Measurements from ENCODE around the gene LILRB5.
"Not testable (repeated sequence)": the region's sequence is repeated elsewhere in the genome, so short reads cannot be mapped to it uniquely, and the experiment has no call there.

Gene LILRB5

DNA sequence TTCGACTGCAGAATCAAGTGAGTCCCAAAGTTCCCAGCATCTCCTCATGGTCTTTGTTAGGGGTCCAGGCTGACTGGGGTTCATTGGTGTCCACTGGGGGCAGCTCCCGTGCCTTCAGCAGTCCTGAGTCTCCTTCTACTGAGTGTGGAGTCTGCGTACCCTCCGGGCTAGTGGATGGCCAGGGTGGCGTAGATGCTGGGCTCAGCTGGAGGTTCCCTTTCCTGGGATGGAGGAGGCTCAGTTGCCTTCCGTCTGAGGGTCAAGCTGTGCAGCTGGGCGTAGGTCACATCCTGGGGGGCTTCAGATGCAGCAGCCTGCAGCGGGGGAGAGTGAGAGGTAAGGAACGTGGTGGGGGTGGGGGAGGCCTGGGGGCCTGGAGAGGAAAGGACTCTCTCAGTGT is 17.4 kb upstream of the LILRB5 start:
- DNase-seq = not testable (repeated sequence)

DNA sequence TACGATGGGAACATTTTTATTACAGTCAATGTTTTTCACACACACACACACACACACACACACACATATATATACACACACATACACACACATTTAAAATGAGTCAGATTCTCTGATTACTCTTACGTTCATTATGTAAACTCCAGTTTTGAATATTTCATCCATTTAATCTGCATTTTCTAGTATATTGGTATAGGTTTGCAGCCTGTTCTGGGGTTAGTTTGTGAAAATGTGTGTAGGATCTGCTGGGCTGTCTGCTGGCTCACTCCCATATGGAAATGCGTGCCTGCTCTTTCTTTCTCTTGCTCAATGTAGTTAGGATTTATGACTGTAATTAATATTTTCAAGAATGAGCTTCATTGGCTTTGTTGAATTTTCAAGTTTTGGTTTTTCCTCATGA is 16.7 kb upstream of the LILRB5 start:
- DNase-seq = no peak

DNA sequence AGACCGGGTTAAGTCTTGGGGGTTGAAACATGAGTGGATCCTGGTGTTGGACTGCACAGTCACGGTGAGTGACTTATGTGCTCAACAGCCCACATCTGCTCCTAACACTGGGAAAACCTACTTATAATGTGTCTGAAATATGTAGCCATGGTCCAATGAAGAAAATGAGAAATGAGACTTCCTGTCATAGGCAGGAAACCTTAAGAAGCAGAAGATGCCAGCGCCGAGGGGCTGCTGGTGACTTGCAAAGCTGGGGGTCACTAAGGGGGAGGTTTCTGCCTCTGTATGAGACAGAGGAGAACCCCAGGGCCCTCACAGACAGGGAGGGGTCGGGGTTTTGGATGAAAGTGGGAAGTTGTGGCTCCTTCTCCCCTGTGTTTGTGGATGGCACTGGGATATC is 15.1 kb upstream of the LILRB5 start:
- not testable (repeated sequence) for DNase-seq

DNA sequence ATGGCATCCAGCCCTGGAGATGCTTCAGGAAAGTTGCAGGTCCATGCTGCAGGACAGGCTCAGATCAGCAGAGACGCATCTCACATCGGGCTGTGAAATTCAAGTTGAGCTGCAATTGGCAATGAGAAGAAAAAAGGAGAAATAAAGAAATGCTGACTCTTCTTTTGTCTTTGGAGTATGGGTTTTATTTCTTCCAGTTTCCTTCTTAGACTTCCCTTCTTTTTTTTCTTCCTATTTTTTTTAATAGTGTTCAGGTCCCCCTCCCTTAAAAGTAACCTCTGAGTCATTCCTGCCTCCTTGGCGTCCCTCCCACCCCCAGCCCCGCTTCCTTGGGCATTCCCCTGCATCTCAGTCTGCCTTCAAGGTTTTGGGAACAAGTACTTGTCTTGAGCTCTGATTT is 14.5 kb upstream of the LILRB5 start:
- not testable (repeated sequence) for DNase-seq

DNA sequence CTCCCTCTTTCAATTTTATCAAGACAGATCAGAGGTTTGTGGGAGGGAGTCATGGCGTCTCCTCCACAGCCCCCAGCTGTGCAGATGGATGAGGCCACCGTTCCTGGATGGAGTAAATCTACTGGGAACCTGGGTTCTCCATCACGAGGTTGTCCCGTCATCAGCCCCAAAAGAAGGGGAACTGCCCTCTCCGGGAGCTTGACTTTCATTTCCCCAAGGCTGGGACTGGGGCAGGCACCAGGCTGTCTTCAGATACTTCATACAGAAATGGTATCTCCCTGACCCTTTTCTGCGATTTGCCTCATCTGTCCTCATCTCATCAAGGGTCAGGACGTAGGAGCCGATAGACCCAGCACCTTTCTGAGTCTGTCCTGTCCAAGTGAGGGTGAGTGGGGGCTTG is 14.0 kb upstream of the LILRB5 start:
- no peak for DNase-seq

DNA sequence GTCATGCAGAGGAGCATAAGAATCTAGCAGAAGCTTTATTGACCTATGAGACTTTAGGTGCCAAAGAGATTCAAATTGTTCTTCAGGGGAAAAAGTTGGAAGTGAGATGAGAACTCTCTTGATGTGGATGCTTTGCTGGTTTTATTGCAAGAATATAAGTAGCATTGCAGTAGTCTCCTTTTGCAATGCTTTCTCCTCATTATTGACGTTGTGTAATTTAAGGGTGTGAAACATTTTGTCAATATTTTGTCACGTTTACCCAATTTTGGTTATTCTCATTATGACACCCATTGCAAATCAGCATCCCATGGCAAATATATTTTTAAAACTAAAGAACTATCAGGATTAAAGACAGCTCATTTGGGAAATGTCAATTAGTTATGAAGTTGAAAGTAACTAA is 11.9 kb upstream of the LILRB5 start:
- DNase-seq = no peak

DNA sequence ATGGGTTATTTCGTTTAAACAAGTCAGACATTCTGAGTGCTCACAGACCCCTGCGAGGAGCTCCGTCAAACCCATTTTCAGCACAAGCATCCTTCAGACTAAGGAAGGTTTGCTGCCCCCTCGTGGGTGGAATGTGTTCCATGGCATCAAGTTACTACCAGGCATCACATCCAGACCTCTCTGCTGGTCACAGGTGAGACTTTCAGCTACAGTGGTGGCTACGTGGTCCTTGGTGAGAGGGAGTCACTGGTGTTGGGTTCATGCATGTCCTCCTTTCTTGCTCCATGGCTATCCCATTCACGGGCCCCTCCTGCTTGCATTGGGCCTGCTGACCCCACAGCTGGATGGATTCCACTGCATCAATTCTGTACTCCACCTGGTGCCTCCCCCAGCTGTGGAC is 9.1 kb upstream of the LILRB5 start:
- peak; percentile 69 to 78 for DNase-seq

DNA sequence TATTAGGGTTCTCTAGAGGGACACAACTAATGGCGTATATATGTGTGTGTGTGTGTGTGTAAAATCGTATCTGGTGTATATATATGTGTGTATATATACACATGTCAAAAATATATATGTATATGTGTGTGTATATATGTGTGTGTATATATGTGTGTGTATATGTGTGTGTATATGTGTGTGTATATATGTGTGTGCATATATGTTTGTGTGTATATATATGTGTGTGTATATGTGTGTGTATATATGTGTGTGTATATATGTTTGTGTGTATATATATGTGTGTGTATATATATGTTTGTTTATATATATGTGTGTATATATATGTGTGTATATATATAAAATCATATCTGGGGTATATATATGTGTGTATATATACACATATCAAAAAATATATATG is 5.4 kb upstream of the LILRB5 start:
- DNase-seq = no peak

DNA sequence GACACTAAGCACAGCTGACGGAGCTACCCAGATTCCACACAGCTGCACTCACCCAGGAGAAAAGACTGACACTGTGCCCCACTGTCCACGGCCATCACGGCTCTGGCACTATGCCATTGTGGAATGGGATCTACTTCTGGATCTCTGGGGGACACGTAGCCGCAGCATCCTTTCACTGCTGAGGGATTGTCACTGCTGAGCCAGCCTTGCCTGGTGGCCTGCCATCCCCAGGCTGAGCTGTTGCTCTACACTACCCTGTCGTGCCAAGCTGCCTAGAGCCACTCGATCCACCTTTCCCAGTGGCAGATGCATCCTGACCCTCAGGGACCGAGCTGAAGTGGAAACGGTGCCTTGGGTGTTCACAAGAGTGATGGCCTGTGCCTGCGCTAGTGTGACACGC is 5.0 kb upstream of the LILRB5 start:
- no peak for DNase-seq

DNA sequence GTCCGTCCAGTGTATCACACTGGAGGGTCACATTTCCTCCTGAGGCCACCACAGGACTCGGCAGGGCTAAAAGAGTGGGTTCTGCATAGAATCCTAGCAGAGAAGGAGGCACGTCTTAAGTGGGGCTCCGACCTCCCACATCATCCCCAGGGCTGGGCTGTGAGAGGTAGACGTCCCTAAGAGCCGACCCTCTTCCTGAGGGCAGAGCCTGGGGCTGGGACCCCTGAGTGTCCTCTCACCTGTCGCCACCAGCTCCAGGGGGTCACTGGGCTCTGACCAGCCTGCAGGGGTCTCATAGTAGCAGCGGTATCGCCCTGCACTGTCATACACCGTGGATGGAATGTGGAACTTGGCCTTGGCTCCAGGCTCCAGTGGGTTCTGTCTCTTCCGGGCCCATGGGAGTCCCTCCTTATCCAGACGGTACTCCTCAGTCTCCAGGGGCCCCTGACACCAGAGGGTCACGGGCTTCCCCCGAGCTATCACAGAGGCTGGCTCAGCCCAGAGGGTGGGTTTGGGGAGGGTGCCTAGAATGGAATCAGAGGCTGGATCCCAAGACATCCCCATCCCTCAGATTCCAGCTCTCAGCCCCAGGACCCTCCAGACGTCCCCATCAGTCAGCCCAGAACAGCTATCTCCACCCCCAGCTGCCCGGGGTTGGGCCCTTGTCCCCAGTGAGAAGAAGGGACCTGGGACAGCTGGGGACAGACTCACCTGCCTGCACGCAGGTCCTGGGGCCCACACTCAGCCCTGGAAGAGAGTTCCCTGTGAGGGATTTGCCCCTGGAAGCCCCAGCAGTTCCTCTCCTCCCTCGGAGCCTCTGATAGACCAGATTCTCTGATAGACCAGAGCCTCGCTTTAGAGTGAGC is 590 bp downstream of the LILRB5 start:
- no peak for DNase-seq

DNA sequence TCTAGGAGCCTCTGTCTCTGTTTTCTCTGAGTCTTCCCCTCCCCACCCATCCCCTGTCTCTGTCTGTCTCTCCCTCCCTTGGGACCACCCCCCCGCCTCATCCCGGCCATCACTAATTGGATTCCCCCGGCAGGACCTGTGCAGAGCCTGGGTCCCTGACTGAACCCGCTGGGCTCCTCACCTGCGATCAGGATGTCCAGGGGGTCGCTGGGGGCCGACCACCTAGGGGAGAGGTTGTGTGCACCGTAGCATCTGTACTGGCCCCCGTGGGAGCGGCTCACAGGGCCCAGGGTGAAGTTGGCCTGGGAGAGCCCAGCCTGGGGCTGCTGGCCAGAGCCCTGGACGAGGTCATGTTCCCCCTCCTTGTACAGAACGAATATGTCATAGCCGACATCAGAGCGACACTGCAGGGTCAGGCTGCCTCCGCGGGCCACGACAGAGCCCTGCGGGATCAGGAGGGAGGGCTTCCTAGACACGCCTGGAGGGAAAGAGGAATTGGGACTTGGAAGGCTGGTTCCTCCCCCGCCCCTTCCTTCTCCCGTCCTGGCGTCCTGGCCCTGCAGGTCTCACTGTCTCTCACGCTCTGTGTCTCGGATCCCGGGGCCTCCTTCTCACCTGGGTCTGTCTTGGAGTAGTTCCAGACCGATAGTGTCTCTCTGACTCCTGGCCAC is 1.8 kb downstream of the LILRB5 start:
- no peak for DNase-seq

DNA sequence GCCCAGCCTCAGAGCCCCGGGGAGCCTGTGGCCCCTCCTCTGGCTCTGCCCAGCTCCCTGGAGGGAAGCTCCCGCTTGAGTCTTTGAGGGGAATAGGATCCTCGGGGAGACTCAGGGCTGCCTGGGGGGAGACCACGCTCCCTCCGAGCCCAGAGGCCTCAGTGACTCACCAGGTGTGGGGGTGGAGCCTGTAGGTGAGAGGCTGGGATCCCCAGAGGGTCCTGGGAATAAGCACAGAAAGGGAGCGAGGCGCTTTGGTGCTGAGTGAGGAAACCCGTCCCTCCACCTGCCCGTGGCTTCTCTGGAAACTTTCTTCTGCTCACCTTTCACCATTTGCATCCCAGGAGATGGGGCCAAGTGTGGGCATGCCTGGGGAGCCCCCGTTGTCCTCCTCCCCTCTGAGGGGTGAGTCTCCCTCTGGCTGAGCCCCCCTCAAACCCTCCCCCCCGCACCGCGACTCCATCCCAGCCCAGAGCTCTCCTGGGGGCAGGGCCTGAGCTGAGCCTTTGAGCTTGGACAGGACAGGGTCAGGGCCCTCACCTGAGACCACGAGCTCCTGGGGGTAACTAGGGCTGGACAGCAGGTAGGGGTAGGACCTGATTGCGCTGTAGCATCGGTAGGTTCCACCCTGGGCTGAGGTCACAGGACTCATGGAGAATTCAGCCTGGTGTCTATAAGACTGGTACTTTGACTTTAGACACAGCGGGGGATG is 2.7 kb downstream of the LILRB5 start:
- DNase-seq = no peak

DNA sequence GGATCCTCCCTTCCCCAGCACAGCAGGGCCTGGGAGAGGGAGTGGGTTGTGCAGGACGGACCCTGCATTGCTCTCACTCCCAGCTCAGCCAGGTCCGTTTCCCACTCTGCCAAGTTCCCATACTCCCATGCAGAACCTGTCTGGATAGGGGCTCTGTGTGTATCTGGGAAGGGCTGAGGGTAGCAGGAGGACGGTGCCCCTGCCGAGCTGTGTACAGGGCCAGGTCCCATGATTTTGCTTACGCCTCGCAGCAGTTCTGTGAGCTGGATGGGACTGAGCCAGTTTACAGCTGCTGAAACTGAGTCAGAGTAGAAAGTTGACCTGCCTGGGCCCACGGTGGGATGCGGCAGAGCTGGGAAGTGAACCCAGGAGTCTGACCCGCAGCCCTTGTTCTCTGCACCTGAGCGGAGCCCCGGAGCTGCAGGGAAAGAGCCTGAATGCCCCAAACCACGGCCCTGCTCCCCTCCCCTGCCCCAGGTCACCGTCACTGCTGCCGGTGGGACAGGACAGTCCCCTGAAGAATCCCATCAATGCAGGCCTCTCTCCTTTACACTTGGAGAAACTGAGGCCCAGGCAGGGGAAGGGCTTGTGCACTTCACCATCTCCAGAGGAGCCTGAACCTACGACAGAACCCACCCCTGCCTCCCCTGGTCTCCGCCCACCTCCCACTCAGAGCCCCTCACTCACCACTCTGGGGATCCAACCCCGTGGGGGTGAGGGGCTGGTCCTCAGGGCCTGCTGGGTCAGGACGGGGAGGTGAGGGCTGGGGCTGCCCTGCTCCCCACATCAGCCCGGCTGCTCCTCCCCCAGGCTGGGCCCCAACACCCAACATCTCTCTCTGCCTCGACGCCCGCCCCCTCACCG is 3.5 kb downstream of the LILRB5 start:
- no peak for DNase-seq

DNA sequence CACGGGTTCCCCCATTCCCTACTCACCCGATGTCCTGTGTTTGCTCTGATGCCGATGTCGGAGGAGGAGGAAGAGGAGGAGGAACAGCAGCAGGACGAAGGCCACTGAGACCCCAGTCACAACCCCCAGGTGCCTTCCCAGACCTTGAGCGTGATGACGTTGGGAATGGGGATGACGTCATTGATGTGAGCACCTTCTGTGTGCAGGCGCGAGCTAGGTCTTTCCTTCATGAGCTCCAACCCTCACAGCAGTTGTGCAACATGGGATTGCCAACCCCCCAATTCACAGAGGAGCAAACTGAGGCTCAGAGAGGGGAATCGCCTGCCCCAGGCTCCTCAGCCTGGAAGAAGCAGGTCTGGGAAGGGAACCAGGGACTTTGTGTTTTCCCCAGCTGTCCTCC is 4.2 kb downstream of the LILRB5 start:
- no peak for DNase-seq

DNA sequence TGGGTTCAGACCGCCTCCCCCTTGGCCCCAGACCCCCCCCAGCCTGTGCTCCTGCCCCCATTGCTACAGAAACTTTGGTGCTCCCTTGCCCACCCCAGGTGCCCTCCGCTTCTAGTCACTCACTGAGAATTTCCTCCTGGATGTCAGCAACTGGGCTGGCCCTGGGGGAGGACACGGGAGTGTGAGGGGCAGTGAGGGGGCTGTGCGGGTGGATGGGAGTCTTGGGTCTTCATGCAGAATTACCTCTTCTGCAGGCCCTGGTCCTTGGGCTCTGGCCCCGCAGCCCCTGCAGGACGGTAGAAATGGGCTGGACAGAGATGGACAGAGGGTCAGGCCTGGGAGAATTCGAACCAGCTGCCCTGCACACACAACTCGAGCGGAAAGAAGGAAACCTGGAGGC is 4.8 kb downstream of the LILRB5 start:
- no peak for DNase-seq

DNA sequence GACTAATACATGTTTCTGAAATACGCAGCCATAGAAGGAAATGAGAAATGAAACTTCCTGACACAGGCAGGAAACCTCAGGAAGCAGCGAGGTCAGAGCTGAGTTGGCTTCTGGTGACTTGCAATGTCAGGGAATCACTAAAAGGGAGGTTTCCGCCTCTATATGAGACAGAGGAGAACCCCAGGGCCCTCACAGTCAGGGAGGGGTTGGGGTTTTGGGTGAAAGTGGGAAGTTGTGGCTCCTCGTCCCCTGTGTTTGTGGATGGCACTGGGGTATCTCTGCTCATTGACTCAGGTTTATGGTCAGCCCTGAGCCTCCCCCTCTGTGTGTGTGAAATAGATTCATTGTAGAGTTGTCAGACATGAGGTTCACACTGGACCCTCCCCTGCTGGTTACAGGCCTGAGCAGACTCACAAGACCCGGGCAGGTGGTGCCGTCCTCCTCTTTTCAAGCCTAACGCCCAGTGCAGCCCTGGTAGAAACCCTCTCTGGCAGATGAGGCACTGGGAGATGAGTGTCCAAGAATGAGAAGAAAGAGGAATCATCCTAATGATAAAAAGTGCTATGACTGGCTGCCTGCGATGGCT is 9.0 kb downstream of the LILRB5 start:
- DNase-seq = peak; percentile 24 to 42

DNA sequence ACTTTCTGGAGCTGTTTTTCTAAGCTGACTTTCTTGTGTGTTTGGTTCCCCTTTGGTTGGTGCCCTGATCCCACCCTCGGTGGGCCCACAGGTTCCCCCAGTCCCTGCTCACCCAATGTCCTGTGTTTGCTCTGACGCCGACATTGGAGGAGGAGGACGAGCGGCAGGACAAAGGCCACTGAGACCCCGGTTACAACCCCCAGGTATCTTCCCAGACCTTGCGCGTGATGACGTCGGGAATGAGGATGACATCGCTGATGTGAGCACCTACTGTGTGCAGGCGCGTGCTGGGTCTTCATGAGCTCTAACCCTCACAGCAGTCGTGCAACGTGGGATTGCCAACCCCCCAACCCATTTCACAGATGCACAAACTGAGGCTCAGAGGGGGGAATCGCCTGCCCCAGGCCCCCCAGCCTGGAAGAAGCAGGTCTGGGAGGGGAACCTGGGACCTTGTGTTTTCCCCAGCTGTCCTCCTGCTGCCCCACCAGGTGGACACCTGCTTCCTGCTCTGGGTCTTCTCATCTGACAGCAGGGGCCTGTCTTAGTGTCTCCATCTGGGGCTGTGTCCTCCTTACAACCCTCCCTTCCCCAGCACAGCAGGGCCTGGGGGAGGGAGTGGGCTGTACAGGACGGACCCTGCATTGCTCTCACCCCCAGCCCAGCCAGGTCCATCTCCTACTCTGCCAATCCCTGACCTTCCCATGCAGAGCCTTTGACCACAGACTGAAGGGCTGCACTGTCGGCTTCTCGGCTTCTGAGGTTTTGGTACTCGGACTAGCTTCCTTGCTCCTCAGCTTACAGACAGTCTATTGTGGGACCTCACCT is 9.8 kb downstream of the LILRB5 start:
- no peak for DNase-seq

DNA sequence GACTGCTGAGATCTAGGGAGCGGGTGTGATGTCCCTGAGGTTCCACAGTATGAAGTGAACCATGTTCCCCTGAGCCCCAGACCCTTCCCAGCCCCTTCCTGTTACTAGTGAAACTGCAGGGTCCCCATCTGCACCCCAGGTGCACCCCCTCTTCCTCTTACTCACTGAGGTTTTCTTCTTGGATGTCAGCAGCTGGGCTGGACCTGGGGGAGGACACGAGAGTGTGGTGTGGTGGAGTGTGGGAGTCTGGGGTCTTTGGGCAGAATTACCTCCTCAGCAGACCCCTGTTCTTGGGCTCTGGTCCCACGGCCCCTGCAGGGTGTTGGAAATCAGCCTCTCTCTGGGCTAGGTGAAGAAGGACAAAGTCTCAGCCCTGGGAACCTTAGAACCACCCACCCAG is 11.1 kb downstream of the LILRB5 start:
- DNase-seq = no peak

DNA sequence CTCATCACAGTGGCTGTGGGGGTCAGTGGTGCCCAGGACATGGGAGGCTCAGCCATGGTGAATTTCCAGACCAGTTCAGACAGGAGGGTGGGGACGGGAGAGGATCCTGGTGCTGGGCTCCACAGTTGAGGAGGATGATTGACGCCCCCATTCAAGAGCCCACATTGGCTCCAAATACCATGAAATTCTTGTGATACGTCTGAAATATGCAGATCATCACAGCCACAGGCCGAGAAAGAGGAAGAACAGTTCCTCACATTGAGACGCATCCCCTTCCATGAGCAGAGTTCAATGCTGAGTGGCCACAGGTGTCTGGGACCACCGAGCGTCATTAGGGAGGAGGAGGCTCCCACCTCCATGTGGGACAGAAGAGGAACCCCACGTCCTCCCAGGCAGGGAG is 13.3 kb downstream of the LILRB5 start:
- not testable (repeated sequence) for DNase-seq

DNA sequence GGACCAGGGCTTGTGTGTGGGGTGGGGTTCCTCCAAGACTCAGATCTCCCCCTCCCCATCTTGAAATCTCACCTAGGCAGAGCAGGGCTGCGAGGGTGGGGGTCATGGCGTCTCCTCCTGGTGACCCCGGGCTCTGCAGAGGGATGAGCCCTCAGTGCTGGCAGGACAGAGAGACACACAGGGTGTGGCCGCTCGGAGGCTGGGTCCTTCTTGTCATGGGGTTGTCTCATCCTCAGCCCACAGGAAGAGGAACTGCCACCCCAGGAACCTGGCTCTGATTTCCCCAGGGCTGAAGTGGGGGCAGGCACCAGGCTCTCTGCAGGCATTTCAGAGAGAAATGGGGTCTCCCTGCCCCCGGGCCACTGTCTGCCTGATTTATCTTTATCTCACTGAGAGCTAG is 14.4 kb downstream of the LILRB5 start, which contains the start of gene LILRA6:
Gene LILRA6 (minus strand): TSS at position 145 of the 400 bp plus-strand sequence.
- DNase-seq = not testable (repeated sequence)

DNA sequence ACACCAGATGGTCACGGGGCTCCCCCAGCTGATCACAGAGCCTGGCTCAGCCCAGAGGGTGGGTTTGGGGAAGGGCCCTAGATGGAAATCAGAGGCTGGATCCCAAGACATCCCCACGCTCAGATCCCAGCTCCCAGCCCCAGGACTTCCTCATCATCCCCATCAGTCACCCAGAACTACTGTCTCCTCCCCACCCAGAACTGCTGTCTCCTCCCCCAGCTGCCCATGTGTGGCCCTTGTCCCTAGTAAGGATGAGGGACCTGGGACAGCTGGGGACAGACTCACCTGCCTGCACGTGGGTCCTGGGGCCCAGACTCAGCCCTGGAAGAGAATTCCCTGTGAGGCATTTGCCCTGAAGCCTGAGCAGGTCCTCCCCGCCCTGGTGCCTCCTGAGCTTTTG is 14.8 kb downstream of the LILRB5 start:
- not testable (repeated sequence) for DNase-seq

Measured in stimulated activated CD4-positive, alpha-beta T cell treated with anti-CD3 and anti-CD28 coated beads, Interleukin-2, amount 100 ng/mL, for 48 hours (primary cell).